ENCODE measurements around the gene SLC4A5. TPM values are rescaled to one million over a fixed set of nuclear protein-coding genes. Genes with fewer than 3 reads are reported as not detected.

The SLC4A5 gene
- total RNA-seq, 1 experiment from 2014 or later = 1.8 TPM

- no peak for TF ChIP-seq E2F1 (CRISPR knock-in tag; IDR thresholded peaks at IDR 0.05)
- TF ChIP-seq MAX (CRISPR knock-in tag; IDR thresholded peaks at IDR 0.05) = no peak
- no peak for TF ChIP-seq TEAD4 (CRISPR knock-in tag; IDR thresholded peaks at IDR 0.05)
Measured at GRCh38 chr2:74300506-74300905, 42.7 kb downstream of the SLC4A5 start (continued).

- Mint-ChIP-seq H3K27me3 (ENCODE audit: low read depth) (peaks cover 18% of the 10 kb centered on the region), H3K4me3 (no peak overlapping the region), H3K27ac (no peak overlapping the region), H3K36me3 (peaks cover 5% of the 10 kb centered on the region; the same call in 1 of the 2 replicates), H3K9me3 (peaks cover 26% of the 10 kb centered on the region), H3K4me1 (no peaks in the 10 kb centered on the region)
- no peak for TF ChIP-seq STAT6 (CRISPR knock-in tag; conservative IDR thresholded peaks at IDR 0.05; ENCODE audit: low read depth)
- no peak for TF ChIP-seq E2F1 (CRISPR knock-in tag; IDR thresholded peaks at IDR 0.05)
- TF ChIP-seq KAT7 (CRISPR knock-in tag; IDR thresholded peaks at IDR 0.05; ENCODE audit: borderline replicate concordance) = no peak
- TF ChIP-seq AR (CRISPR knock-in tag; IDR thresholded peaks at IDR 0.05) = no peak
- TF ChIP-seq SMAD3 (CRISPR knock-in tag; IDR thresholded peaks at IDR 0.05; ENCODE audit: borderline replicate concordance) = no peak
- TF ChIP-seq HMGA2 (CRISPR knock-in tag; IDR thresholded peaks at IDR 0.05) = no peak
- no peak for TF ChIP-seq ZNF396 (CRISPR knock-in tag; IDR thresholded peaks at IDR 0.05; ENCODE audit: borderline replicate concordance)
- no peak for TF ChIP-seq OVOL2 (CRISPR knock-in tag; IDR thresholded peaks at IDR 0.05; ENCODE audit: borderline replicate concordance)
- TF ChIP-seq ESRRA (CRISPR knock-in tag; IDR thresholded peaks at IDR 0.05; ENCODE audit: borderline replicate concordance) = no peak
- TF ChIP-seq ZNF423 (CRISPR knock-in tag; IDR thresholded peaks at IDR 0.05) = no peak
- no peak for TF ChIP-seq USF1 (CRISPR knock-in tag; IDR thresholded peaks at IDR 0.05)
- no peak for TF ChIP-seq MAX (CRISPR knock-in tag; IDR thresholded peaks at IDR 0.05)
- no peak for TF ChIP-seq FOXP1 (CRISPR knock-in tag; IDR thresholded peaks at IDR 0.05; ENCODE audit: borderline replicate concordance)
- POLR2A ChIA-PET = no interaction called here
- CTCF ChIA-PET = no interaction called here
- ATAC-seq (no peak), DNase-seq (ENCODE audit: low spot score) (no peak)
Measured at GRCh38 chr2:74297950-74298349, 45.3 kb downstream of the SLC4A5 start.

GRCh38 chr2:74297391-74297790, 45.8 kb downstream of the SLC4A5 start:
- H3K36me3 Mint-ChIP-seq = peaks cover 5% of the 10 kb centered on the region; the same call in 1 of the 2 replicates
- H3K4me3 Mint-ChIP-seq = no peak overlapping the region
- H3K27ac Mint-ChIP-seq = no peak overlapping the region
- ATAC-seq (no peak), DNase-seq (ENCODE audit: low spot score) (no peak)
- CTCF ChIA-PET = no interaction called here
- peaks cover 18% of the 10 kb centered on the region for H3K27me3 Mint-ChIP-seq (ENCODE audit: low read depth)
- no peak for TF ChIP-seq ATF6 (CRISPR knock-in tag; IDR thresholded peaks at IDR 0.05)
- TF ChIP-seq ESRRA (CRISPR knock-in tag; IDR thresholded peaks at IDR 0.05; ENCODE audit: borderline replicate concordance) = no peak
- TF ChIP-seq ATF1 (CRISPR knock-in tag; IDR thresholded peaks at IDR 0.05) = no peak
- TF ChIP-seq ARID4B (CRISPR knock-in tag; IDR thresholded peaks at IDR 0.05; ENCODE audit: borderline replicate concordance) = no peak
- no peaks in the 10 kb centered on the region for H3K4me1 Mint-ChIP-seq
- peaks cover 26% of the 10 kb centered on the region for H3K9me3 Mint-ChIP-seq
- POLR2A ChIA-PET = no interaction called here
